GM21619 (cell line): Measurements from ENCODE around the gene CFAP100.

Source experiments
- ATAC-seq: cut with Tn5 transposase; IDR thresholded peaks from one replicate; pipeline ENCODE4 v1.9.1; 2021; ENCODE audit not compliant: unreplicated experiment

Gene CFAP100

GRCh38 chr3:126419886-126420786 is 25.4 kb downstream of the CFAP100 start:
- no peak for ATAC-seq

GRCh38 chr3:126421573-126422119 is 26.9 kb downstream of the CFAP100 start:
- ATAC-seq, result no peak

- ATAC-seq, result no peak
Observed at GRCh38 chr3:126422121-126422520, 27.4 kb downstream of the CFAP100 start.

DNA sequence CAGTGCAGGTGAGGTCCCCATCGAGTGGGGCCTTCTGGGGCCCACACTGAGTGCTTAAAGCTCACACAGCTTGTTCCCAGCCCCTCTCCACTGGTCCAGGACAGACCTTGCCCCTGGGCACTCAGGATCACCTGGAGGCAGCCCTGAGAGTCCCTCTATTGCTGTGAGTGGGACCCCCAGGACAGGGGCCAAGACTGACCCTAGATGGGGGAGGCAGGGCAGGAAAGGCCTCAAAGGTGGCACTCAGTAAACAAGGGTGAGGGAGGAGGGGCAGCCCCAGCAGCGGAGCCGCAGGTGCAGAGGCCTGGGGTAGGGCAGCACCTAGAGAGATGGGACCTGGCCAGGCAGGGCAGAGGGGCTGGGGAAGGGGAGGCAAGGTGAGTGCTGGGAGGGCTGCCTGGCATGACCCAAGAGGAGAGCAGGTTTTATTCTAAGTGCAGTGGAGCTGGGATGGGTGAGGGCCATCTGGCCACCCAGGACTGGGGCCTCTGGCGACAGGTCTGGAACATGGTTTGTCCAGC is 27.9 kb downstream of the CFAP100 start:
- ATAC-seq, result no peak

- ATAC-seq, result no peak
Observed at GRCh38 chr3:126423191-126424038, 28.7 kb downstream of the CFAP100 start.

DNA sequence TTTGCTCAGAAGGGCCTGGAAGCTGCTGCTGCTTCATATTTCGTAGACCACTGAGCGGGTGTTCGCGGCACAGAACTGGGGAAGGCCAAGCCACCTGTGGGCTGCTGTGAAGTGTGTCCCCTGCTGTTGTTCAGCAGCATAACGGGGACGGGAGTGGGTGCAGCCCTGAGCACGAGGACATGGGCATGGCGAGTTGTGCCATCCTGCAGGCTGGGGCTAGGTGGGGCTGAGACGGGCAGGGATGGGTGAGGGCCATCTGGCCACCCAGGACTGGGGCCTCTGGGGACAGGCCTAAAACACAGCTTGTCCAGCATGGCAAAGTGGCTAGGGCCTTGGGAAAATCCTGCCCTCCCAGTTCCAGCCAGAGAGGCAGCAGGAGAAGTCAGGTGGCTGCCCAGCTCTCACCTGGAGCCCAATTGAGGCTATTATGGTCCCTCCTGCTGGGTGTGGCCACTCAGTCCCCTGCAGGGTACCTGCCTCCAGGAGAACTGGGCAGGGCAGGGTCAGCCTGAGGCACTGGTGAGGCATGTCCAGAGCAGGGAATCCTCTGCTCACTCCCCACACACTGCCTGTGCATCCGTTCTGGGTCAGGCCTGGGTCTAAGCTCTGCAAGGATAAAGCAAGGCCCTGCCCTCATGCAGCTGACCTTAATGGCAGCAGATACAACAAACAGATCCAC is 29.5 kb downstream of the CFAP100 start:
- no peak for ATAC-seq

DNA sequence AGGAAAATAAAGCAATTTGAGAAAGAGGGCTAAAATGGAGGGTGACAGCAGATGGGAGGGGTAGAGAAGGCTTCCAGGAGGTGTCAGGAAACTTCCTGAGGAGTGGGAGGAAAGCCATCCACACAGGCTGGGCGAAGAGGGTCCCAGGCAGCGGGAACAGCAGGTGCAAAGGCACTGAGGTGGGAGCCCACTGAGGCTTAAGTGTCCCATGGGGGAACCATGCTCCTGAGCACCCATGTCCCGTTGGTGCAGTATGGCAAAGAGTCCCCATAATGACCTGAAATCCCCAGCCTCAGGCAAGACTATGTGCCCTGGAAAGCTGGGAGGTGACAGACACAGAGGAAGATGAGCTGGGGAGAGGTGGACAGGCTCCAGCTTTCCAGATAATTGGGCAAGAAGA is 30.0 kb downstream of the CFAP100 start:
- no peak for ATAC-seq

DNA sequence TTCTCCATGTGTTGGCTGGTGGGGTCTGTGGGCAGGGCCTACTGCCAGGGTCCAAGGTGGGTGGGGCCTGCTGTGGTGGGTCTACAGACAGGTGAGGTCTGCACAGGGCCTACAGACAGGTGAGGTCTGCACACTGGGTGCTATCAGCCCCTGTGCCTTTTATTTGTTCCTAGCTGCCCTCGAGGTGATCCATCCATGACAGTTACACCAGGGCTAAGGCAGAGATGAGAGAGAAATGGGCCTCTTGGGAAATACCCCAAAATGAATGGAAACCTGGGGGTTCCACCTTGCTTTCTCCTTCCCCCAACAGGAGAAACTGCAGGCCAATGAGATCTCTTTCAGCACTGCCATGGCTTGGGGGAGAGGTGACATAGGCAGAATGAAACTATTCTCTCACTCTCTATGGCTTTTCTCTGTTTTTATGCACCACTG is 36.4 kb downstream of the CFAP100 start:
- ATAC-seq, result peak; percentile 78

- ATAC-seq, result no peak
Observed at GRCh38 chr3:126432361-126433104, 37.8 kb downstream of the CFAP100 start.

GRCh38 chr3:126433105-126433430 is 38.4 kb downstream of the CFAP100 start:
- no peak for ATAC-seq

DNA sequence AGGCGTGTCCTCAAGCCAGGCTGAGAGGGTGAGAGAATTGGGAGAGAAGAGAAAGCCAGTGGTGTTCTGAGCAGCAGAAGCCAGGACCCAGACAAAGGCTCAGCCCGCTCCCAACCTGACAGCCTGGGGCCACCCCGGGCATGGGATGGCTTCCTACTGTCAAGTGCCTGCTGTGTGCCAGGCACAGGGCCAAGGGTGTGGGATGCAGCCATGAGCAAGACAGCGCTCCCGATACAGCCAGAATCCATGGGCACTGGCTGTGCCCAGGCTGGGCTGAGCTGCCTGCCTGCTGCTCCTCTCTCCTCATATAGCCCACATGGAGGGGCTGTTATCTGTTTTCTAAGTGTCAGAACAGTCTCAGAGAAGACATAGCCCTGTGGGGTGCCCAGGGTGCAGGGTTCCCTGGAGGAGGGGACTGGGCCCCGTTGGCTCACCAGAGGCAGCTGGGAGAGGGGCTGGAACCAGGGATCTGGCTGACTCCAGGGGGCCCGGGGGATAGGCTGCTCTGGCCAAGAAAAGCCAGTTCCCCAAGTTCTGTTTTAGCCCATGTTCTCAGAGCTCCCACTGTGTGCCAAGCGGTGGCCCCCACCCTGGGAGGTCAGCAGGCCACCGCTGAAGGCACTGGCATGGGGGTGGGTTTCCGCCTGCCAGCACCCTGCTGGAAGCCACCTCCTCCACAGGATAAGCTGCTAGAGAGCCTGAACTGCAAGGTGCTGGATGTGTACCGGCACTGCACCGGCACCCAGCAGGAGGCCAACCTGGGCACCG is 39.0 kb downstream of the CFAP100 start:
- no peak for ATAC-seq

DNA sequence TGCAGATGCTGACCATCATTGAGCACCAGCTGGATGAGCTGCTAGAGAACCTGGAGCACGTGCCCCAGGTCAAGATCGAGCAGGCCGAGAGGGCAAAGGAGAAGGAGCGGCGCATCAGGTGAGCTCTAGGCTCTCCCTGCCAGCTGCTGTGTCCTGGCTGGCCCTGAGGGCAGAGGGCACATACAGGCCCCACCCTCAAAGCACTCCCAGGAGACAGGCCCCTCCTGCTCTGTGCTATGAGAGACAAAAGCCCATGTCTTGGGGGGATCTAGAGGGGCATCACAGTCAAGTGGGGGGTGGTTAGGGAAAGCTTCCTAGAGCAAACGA is 39.5 kb downstream of the CFAP100 start:
- no peak for ATAC-seq

DNA sequence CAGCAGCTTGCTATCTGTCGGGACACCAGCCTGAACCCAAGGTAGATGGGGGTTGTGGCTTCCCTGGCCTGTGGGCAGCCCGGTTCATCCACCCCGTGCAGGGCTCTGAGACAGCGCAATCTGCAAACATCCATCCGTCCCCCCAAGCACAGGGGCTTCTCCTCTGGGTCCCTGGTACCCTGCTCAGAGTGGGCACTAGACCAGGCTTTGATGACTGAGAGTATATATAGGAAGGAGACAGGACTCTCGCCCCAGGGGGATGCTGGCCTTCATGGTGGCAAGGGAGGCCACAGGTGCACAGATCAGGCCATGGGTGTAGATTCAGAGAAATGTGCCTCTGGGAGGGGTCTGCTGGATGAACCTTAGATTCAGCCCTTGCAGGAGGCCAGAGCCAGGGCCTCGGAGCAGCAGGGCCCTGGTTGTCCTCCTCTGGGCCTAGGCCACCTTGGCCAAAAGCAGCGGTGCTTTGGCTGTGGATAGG is 40.3 kb downstream of the CFAP100 start:
- no peak for ATAC-seq

GRCh38 chr3:126435456-126436315 is 41.0 kb downstream of the CFAP100 start:
- ATAC-seq, result no peak

DNA sequence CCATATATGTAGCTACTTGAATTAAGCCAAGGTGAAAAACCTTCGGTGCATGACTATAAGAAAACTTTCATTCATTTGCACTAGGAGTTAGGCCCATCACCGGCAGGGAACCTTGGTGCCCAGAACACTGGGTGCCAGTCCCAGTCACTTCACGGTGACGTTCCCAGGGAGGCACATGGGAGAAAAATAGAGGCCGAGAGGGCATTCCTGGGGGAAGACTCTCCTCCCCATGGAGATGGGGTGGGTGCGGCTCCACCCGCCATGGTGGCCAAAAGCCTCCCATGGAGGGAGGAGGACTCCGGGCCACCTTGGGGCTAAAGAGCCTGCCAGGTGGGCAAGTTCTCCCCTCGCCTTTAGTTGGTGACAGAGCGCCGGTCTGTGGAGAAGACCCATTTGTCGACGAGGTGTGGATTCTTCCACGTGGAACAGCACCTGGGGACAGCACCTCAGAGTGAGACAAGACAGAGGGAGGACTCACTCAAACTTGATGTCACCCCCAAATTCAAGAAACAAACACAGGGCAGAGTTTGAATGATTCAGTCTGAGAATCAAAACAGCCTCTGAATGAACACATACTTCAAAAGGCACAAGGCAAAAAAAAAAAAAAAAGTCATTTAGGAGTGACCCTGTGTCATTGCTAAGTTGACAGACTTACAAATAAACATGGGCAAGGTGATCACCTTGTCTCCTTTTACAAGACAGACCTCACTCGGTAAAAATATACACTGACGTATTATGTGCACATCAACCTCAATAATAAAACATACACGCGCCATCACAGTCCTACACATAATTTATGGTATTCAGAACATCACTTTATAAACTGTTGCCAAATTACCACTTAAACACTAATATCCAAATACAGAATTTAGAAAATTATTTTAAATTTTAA is 42.4 kb downstream of the CFAP100 start:
- ATAC-seq, result no peak

- no peak for ATAC-seq
Observed at GRCh38 chr3:126438186-126438585, 43.5 kb downstream of the CFAP100 start.

GRCh38 chr3:126438746-126439145 is 44.0 kb downstream of the CFAP100 start:
- ATAC-seq, result no peak
